Measurements from ENCODE around the gene HMG20B.

Gene HMG20B

DNA sequence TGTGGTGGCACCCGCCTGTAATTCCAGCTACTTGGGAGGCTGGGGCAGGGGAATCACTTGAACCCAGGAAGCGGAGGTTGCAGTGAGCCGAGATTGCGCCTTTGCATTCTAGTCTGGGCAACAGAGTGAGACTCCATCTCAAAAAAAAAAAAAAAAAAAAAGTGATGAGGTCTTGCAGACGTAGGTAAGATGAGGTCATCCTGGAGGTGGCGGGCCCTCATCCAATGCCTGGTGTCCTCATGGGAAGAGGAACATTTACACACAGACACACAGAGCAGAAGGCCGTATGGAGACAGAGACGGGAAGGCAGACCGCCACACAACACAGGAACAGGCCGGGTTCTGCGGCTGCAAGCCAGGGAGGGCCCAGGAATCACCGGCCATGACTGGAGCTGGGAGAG is 49.5 kb downstream of the HMG20B start:
- DNase-seq: no peak

DNA sequence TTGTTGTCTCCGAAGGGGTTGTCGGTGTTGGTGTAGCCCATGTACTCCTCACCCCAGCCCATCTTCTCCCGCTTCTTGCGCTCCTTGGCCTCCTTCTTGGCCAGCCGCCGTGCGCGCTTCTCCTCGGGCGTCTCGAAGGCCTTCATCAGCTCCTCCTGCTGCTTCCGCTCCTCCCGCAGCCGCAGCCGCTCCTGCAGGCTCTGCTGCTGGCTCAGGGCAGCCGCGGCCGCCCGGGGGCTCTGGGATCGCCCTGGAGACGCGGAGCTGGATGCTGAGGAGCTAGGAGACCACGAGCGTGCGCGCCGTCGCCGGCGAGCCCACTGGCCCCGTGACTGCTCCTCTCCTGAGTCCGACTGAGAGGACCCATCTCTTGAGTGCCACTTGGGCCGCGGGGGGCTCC is 51.0 kb downstream of the HMG20B start:
- DNase-seq: no peak

DNA sequence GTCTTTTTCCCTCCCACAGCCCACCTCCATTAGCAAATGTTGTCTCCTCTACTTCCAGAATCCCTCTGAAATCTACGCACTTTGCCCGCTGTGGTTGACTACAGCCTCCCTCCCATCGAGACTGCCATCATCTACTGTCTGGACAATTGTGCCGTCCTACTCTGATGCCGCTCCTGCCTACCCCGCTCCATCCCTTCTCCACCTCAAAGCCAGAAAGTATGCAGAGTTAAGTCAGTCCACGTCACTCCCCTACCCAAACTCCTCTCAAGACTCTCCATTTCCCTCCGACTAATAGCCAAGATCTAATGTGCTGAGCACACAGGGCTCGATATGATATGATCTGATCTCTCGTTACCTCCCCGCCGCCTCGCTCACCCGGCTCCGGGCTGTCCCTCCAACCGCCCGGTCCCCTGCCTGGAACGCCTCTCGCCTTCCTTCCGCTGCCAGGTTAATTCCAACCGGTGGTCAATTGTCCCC is 53.3 kb downstream of the HMG20B start:
- peak; percentile 13 for DNase-seq

DNA sequence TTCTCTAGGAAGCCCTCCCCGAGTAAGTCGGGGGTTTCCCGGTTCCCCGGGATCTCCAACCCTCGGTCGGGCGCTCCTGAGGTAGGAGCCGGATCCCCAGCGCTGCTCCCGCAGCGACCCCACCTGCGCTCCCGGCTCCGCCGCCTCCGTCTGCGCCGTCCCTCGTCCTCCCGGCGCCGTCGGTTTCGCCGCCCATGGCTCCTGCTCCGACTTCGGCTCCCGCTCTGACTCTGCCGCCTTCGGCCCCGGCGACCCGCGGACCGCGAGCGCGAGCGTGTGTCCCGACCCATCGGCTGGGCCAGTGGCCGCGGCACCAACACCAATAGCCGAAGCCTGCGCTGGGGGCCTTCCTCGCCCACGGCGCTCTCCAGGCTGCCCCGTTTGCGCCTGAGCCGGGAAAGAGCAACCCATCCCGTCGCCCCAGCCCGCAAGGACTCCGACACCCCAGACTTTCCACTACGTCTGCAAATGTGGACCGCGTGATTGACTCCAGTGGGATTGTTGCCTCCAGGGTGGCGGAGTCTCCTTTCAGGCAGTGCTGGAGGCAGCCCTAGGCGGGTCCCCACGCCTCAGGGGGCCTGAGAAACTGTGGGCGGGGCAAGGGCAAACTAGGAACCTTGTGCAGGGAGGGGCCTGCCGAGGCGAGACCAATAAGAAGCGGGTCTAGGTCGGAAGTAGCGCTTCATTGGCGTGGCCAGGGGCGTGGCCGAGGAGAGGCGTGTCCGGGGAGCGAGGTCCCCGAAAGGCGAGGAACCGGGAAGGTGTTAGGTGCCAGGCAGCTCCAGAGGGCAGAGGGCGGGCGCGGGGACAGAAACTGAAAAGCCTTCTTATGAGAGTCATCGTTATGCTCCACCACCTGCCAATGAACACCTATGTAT is 54.0 kb downstream of the HMG20B start, which contains the start of gene CACTIN:
CACTIN (minus strand) TSS at position 318 of the 878 bp plus-strand sequence; CDS start at position 290, 28 bp downstream.
- DNase-seq: peak; percentile 100

DNA sequence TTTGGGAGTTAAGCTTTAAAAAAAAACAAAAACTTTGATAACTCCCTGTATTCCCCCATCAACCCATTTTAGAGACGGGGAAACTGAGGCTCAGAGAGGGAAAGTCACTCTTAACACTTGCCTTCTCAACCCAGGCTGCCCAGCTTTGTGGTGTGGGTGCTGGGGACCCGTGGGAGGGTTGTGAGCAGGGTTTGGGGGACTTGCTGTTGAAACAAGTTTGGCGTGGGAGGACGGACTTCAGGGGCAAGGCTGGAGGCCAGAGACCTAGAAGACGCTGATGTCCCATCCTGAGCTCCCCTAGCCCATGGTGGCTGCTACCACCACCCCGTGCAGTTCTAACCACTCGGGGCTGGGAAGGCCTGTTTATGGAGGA is 54.6 kb downstream of the HMG20B start:
- DNase-seq: no peak

Measured in suppressor macrophage treated with lipopolysaccharide for 4 hours (primary cell).